Spinal cord (tissue), 10 donors: Measurements from ENCODE around the gene ZNF343. TPM values are rescaled to one million over a fixed set of nuclear protein-coding genes. Genes with fewer than 3 reads are reported as not detected.
A peak's percentile ranks its signal among the peaks of the same experiment; 100 is the strongest.

ENCODE experiments used
- DNase-seq, 6 donors: peaks; one replicate each; pipeline versions ENCODE4 v3.0.0 to v3.0.0-alpha.2; 2013 to 2015; ENCODE audit warnings: low spot score in 6 of 6, low read depth in 4 of 6
- H3K27ac ChIP-seq: one replicate; pipeline ENCODE4 v1.5.1; 2013; ENCODE audit warnings: low read depth, low read length, control low read depth
- H3K27me3 ChIP-seq: one replicate; pipeline ENCODE4 v1.6.1; 2013; ENCODE audit warnings: low read length; ENCODE audit not compliant: control insufficient read depth, insufficient read depth
- H3K36me3 ChIP-seq: one replicate; pipeline ENCODE4 v1.6.1; 2013; ENCODE audit warnings: low read length; ENCODE audit not compliant: control insufficient read depth, insufficient read depth
- H3K4me1 ChIP-seq: one replicate; pipeline ENCODE4 v1.6.1; 2013; ENCODE audit warnings: low read length; ENCODE audit not compliant: control insufficient read depth, insufficient read depth
- H3K4me3 ChIP-seq: one replicate; pipeline ENCODE4 v1.5.1; 2013; ENCODE audit warnings: low read depth, low read length, control low read depth
- H3K9me3 ChIP-seq: one replicate; pipeline ENCODE4 v1.6.1; 2013; ENCODE audit warnings: low read length; ENCODE audit not compliant: control insufficient read depth, insufficient read depth
- WGBS: methylation state at CpG from one replicate; pipeline ENCODE4 v1.1.5; 2013; ENCODE audit warnings: missing lambda C conversion rate; ENCODE audit not compliant: insufficient coverage; 5-methylcytosine and 5-hydroxymethylcytosine counted together
- polyA plus RNA-seq, 2 donors: library from polyadenylated mRNA; unstranded; fragments of 120-200 nt; gene quantifications; one replicate each; pipeline ENCODE4 v1.2.1, GENCODE V29; 2013; ENCODE audit not compliant: insufficient read length in 2 of 2
- total RNA-seq, 2 donors: library from RNA; depleted of rRNA in 1 of 2; stranded (reverse); fragments of 120-200 nt in 1 of 2; fragments of >200 nt in 1 of 2; gene quantifications; one replicate each; pipeline versions ENCODE4 v1.2.3 to v1.2.4, GENCODE V29; 2013 to 2014
- donor health status: healthy.

Gene ZNF343
- total and polyA plus RNA-seq, 4 donors = 10.1 to 11.9 (median 11.2) TPM

DNA sequence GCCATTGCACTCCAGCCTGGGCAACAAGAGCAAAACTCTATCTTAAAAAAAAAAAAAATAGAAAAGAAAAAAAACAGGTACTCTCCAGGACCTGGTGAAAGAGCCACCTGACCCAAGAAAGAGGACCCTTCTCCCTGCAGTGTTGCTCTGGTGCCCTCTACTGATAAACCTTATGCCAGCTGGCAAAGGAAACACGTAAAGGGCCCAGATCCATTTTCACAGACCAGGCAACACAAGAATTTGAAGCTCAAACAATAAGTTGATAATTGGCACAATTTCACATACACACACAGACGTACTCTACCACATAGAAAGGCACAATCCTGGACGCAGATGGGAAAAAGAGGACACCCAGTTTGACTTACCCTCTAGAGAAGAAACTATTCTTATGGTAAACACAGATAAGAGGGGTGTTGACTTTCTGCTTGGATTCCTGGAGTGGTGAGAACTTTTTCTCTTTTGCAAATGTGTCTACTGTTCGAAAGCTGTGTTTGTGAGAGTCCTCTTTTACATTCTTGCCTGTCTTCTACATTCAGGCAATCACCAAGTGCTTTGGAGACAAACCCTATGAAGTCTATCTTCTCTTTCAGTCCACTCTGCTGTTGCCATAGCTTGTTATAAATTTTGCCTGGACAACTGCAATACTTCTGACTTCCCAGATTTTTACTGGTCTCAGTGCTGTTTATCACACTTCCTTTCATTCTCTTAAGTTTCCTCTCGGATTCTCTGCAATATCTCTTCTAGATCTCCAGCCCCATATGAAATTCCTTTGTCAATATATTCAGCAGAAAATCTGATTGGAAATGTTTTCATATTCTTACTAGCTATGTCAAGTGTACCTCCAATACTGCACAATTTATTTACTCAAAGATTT lies 31.7 kb downstream of the ZNF343 start:
- WGBS = no CpG with 5 or more reads among the region's 5 CpGs
- no peaks in the 10 kb centered on the region for H3K4me1 ChIP-seq
- H3K4me3 ChIP-seq = no peak overlapping the region
- no peaks in the 10 kb centered on the region for H3K27me3 ChIP-seq
- H3K27ac ChIP-seq = no peak overlapping the region
- H3K9me3 ChIP-seq = no peaks in the 10 kb centered on the region
- H3K36me3 ChIP-seq = peaks cover 16% of the 10 kb centered on the region
- no peak for DNase-seq

DNA sequence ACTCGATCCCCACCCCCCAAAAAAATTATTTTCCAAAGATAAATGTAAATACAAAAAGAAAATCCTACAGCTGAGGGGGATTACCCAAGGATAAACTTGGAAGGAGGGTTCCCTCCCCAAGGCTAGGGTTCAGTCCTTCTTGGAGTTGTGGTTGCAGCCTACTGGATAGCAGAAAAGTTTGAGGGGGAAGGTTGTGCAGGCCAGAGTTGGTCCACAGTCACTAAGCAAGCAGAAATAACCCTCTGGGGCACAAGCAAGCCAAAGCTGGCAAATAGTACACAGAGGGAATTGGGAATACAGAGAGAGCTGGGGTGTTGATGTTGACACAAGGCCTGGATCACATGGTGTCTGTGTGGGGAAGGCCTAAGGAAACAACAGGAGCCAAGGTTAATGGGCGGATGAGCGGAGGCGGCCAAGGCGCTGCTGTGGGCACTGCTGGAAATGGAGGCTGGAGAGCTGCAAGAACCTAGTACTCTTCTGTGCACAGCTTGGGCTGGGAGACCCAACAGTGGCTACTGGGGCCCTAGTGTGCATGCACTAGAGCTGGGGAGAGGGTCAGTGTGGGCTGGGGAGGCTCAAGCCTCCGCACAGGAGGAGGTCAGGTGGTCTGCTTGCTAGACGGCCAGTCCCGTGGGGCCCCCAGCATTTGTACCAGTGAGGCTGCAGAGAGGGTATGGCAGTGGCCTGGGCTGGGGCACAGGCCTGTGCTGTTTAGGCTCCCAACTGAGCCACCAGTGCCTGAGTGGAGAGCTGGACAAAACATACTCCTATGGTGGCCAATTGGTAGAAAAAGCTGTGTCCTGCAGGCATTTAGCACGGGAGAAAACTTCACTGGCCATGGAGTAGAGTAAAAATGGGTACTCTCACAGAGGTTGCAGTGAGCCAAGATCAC lies 32.6 kb downstream of the ZNF343 start:
- H3K27ac ChIP-seq = no peak overlapping the region
- H3K36me3 ChIP-seq = peaks cover 13% of the 10 kb centered on the region
- H3K27me3 ChIP-seq = no peaks in the 10 kb centered on the region
- H3K9me3 ChIP-seq = no peaks in the 10 kb centered on the region
- WGBS = 88% methylated on average over 8 of the region's 9 CpGs
- H3K4me3 ChIP-seq = no peak overlapping the region
- H3K4me1 ChIP-seq = no peaks in the 10 kb centered on the region
- DNase-seq = peak in 1 of 6 donors; percentile 5

DNA sequence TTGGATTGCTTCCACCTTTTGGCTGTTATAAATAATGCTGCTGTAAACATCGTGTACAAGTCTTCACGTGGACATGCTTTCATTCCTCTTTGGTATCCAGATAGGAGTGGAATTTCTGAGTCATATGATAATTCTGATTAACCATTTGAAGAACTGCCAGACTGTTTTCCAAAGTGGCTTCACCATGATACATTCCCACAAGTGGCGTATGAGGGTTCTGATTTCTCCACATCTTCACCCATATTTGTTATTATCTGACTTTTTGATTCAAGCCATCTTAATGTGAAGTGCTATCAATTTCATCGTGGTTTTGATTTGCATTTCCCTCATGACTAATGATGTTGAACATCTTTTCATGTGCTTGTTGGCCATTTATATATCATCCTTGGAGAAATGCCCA lies 35.2 kb downstream of the ZNF343 start:
- no peaks in the 10 kb centered on the region for H3K9me3 ChIP-seq
- no peak overlapping the region for H3K27ac ChIP-seq
- H3K36me3 ChIP-seq = peaks cover 9% of the 10 kb centered on the region
- H3K4me3 ChIP-seq = no peak overlapping the region
- no peak for DNase-seq
- no peaks in the 10 kb centered on the region for H3K27me3 ChIP-seq
- peaks cover 11% of the 10 kb centered on the region for H3K4me1 ChIP-seq
- WGBS = no CpG with 5 or more reads among the region's 4 CpGs

DNA sequence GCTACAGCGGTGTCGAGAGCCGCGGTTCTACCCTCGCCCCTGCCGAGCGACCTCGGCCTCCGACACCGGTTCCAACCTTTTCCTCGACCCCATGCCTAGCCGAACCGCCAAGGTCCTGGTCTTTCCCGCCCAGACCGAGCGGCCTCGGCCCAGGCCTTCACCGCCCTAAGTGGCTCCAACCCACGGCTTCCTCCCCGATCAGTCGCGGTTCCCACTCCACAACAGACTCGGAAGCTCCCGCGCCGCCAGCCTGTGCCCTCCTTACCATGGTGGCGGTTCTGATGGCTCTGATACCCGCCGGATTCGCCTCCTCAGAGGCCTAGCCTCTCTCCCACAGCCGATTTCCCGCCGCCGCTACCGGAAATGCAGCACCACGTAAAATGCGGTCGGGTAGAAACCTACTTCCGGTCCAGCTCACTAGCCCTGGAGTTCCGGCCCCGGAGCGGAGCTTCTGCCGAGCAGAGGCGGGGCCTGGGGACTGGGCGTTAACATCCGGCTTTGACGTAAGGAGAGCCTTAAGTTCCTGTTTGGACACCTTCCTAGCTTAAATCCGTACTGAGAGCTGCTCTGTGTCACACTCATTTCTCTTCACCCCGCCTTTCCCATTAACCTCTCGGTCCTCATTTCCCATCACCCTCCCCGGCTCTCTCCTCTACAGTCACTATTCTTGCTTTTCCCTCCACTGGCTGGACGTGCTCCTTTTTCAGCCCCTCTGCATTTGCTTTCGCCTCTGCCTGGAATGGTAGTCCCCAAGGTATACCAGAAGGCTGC lies 38.1 kb downstream of the ZNF343 start, which contains the start of gene SNRPB:
SNRPB (minus strand) TSS at position 367 of the 771 bp plus-strand sequence; CDS start at position 268, 99 bp downstream.
- peaks cover 15% of the 10 kb centered on the region for H3K36me3 ChIP-seq
- peak; percentile 92 to 99 (median 96) for DNase-seq
- peak within 1 kb of the TSS; percentile 96 for H3K27ac ChIP-seq
- no peaks in the 10 kb centered on the region for H3K27me3 ChIP-seq
- H3K4me1 ChIP-seq = peaks cover 13% of the 10 kb centered on the region
- no peaks in the 10 kb centered on the region for H3K9me3 ChIP-seq
- H3K4me3 ChIP-seq = peak within 1 kb of the TSS; percentile 90
- WGBS = 0% methylated on average over 53 of the region's 53 CpGs

DNA sequence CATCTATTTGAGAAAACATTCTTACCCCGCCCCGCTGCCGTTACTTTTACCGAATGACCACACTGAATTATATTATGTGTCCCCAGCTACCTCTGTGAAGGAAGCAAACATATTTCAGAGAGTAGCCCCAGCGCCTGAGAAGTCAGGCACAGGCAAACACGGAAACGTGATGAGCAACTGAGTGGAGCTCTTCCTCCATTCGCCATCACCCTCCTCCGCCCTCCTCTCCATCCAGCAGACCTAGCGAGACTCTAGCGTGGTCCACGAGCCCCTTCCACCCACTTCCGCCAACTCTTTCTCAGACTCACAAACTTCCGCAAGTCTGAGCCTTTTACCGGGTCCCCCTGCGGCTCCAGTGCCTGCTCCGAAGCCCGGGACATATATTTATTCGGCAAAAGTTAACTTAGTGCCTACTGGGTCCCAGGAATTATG lies 38.7 kb downstream of the ZNF343 start:
- 0% methylated on average over 19 of the region's 19 CpGs for WGBS

DNA sequence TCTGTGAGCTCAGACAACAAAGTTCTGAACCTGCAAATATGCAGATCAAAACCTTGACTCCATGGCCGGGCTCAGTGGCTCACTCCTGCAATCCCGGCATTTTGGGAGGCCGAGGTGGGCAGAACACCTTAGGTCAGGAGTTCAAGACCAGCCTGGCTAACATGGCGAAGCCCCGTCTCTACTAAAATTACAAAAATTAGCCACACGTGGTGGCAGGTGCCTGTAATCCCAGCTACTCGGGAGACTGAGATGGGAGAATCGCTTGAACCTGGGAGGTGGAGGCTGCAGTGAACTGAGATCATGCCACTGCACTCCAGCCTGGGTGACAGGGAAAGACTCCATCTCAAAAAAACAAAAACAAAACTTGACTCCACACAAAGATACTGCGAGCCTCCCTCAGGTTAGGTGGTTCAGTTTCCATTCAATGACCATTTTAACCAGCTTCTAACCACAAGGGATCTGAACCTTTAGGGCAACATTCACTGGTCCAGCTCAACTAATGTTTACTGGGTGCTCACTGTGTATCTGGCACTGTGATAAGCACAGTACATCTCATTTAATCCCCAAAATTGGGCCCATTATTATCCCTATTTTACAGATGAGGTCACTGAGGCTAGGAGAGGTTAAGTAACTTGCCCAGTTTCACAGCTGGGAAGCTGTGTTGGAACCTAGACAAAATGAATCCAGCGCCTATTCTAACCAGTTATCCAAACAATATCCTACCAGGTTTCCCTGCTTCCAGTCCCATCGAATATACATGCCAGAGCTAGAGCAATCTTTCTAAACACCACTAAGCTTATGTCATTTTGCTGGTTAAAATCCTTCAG lies 39.9 kb downstream of the ZNF343 start:
- Histone ChIP-seq H3K27me3 (no peaks in the 10 kb centered on the region), H3K4me1 (peaks cover 13% of the 10 kb centered on the region), H3K4me3 (peak overlapping the region; percentile 90), H3K27ac (no peak overlapping the region), H3K36me3 (peaks cover 29% of the 10 kb centered on the region), H3K9me3 (no peaks in the 10 kb centered on the region)
- 89% methylated on average over 7 of the region's 11 CpGs for WGBS
- DNase-seq = no peak

More for the DNA sequence above, 38.7 kb downstream of the ZNF343 start:
- no peaks in the 10 kb centered on the region for H3K9me3 ChIP-seq
- H3K27me3 ChIP-seq = no peaks in the 10 kb centered on the region
- peaks cover 13% of the 10 kb centered on the region for H3K4me1 ChIP-seq
- DNase-seq = peak in 5 of 6 donors; percentile 2 to 66 (median 19)
- H3K27ac ChIP-seq = peak overlapping the region; percentile 96
- H3K4me3 ChIP-seq = peak overlapping the region; percentile 90
- H3K36me3 ChIP-seq = peaks cover 20% of the 10 kb centered on the region

DNA sequence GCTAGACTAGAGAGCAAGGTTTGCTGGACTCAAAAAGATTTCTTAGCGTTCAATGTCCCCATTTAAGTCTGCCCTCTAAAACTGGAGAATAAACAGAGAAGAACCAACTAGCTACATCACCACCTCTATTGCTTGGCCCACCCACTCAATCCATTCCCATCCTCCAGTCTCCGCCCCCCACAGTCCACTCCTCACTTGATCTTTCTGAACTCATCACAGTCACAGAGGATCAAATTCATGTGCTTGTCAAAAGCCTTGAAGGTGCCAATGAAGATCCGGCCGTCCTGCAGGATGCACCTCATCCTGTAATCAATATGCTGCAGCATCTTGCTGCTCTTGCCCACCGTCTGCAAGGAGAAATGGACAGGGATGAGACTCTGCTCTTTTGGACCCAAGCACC lies 41.3 kb downstream of the ZNF343 start:
- H3K36me3 ChIP-seq = peaks cover 43% of the 10 kb centered on the region
- H3K4me1 ChIP-seq = peaks cover 13% of the 10 kb centered on the region
- no peaks in the 10 kb centered on the region for H3K9me3 ChIP-seq
- H3K4me3 ChIP-seq = no peak overlapping the region
- H3K27me3 ChIP-seq = no peaks in the 10 kb centered on the region
- no peak for DNase-seq
- 86% methylated on average over 5 of the region's 5 CpGs for WGBS
- no peak overlapping the region for H3K27ac ChIP-seq

DNA sequence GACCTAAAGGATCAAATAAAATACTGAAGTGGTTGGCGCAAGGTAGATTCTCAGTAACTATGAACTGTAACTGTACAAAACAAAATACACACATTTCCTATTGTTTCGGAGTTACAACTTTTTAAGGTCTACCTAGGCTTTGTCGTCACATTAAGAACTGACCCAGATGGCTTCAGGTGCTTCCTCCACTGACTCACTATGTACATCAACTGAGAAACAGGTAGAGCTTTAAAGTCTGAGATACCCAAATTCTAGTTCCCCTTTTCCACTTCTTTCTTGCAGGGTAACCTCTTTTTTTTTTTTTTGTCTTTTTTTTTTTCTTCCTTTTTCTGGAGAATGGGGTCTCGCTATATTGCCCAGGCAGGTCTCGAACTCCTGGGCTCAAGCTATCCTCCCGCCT lies 43.6 kb downstream of the ZNF343 start:
- 100% methylated on average over 2 of the region's 6 CpGs for WGBS

More for the DNA sequence above, 43.6 kb downstream of the ZNF343 start:
- Histone ChIP-seq H3K9me3 (no peaks in the 10 kb centered on the region), H3K4me3 (no peak overlapping the region), H3K27me3 (no peaks in the 10 kb centered on the region), H3K27ac (no peak overlapping the region), H3K4me1 (peaks cover 11% of the 10 kb centered on the region), H3K36me3 (peaks cover 53% of the 10 kb centered on the region)
- no peak for DNase-seq
